ENCODE results near the gene MEI4. TPM values are rescaled to one million over a fixed set of nuclear protein-coding genes. Genes with fewer than 3 reads are reported as not detected.
"Not testable (repeated sequence)": the region's sequence is repeated elsewhere in the genome, so short reads cannot be mapped to it uniquely, and the experiment has no call there.

MEI4 gene
- total RNA-seq: not detected in 2 replicates

- intact Hi-C loops (cut with micrococcal nuclease): no loop called here
Measured at GRCh38 chr6:77652739-77653138, at the start of gene MEI4. MEI4 (plus strand) TSS chr6:77653039; CDS start chr6:77690672, 37,633 bp downstream.

- intact Hi-C loops (cut with micrococcal nuclease): no loop called here
Measured at GRCh38 chr6:77604476-77604875, 48.4 kb upstream of the MEI4 start.

GRCh38 chr6:77607004-77607403, 45.8 kb upstream of the MEI4 start:
- intact Hi-C loops (cut with micrococcal nuclease): no loop called here

GRCh38 chr6:77609106-77609505, 43.7 kb upstream of the MEI4 start:
- intact Hi-C loops (cut with micrococcal nuclease): no loop called here

- intact Hi-C loops (cut with micrococcal nuclease): no loop called here
Measured at GRCh38 chr6:77619114-77619513, 33.7 kb upstream of the MEI4 start.

GRCh38 chr6:77620278-77620882, 32.5 kb upstream of the MEI4 start:
- intact Hi-C loops (cut with micrococcal nuclease): no loop called here

GRCh38 chr6:77624515-77624914, 28.3 kb upstream of the MEI4 start:
- intact Hi-C loops (cut with micrococcal nuclease): no loop called here

GRCh38 chr6:77626426-77626825, 26.4 kb upstream of the MEI4 start:
- intact Hi-C loops (cut with micrococcal nuclease): no loop called here

GRCh38 chr6:77630014-77630413, 22.8 kb upstream of the MEI4 start:
- intact Hi-C loops (cut with micrococcal nuclease): no loop called here

- intact Hi-C loops (cut with micrococcal nuclease): no loop called here
Measured at GRCh38 chr6:77633471-77633870, 19.4 kb upstream of the MEI4 start.

GRCh38 chr6:77633993-77634715, 18.7 kb upstream of the MEI4 start:
- intact Hi-C loops (cut with micrococcal nuclease): no loop called here

- intact Hi-C loops (cut with micrococcal nuclease): no loop called here
Measured at GRCh38 chr6:77638129-77638830, 14.6 kb upstream of the MEI4 start.

GRCh38 chr6:77644102-77644705, 8.6 kb upstream of the MEI4 start:
- intact Hi-C loops (cut with micrococcal nuclease): no loop called here

GRCh38 chr6:77650098-77650663, 2.7 kb upstream of the MEI4 start:
- intact Hi-C loops (cut with micrococcal nuclease): no loop called here

- intact Hi-C loops (cut with micrococcal nuclease): no loop called here
Measured at GRCh38 chr6:77653816-77654215, 977 bp downstream of the MEI4 start.

- intact Hi-C loops (cut with micrococcal nuclease): not testable (repeated sequence)
Measured at GRCh38 chr6:77655035-77655434, 2.2 kb downstream of the MEI4 start.

GRCh38 chr6:77656999-77657764, 4.3 kb downstream of the MEI4 start:
- intact Hi-C loops (cut with micrococcal nuclease): no loop called here

GRCh38 chr6:77666340-77666739, 13.5 kb downstream of the MEI4 start:
- intact Hi-C loops (cut with micrococcal nuclease): no loop called here

- intact Hi-C loops (cut with micrococcal nuclease): no loop called here
Measured at GRCh38 chr6:77666846-77667245, 14.0 kb downstream of the MEI4 start.

GRCh38 chr6:77669913-77670312, 17.1 kb downstream of the MEI4 start:
- intact Hi-C loops (cut with micrococcal nuclease): no loop called here

- intact Hi-C loops (cut with micrococcal nuclease): no loop called here
Measured at GRCh38 chr6:77674211-77674610, 21.4 kb downstream of the MEI4 start.
